ELF-1 (cell line): ENCODE measurements around the gene LRRC51.

ENCODE experiments used
- DNase-seq: peaks from one replicate; pipeline ENCODE4 v3.0.0-alpha.2; 2016; ENCODE audit warnings: low read depth, low spot score

Gene LRRC51

GRCh38 chr11:72080326-72081183, at the start of gene LRRC51, which contains the start of gene NUMA1:
TSS of gene LRRC51 (plus strand) at chr11:72080850. CDS start at chr11:72089084, 8,234 bp downstream.
TSS of gene NUMA1 (minus strand) at chr11:72080542. CDS start at chr11:72035943, 44,599 bp downstream.
- peak; percentile 100 for DNase-seq

- DNase-seq: no peak
Observed at GRCh38 chr11:72036687-72037086, 44.0 kb upstream of the LRRC51 start.

- DNase-seq: no peak
Observed at GRCh38 chr11:72037554-72038311, 42.9 kb upstream of the LRRC51 start.

- DNase-seq: no peak
Observed at GRCh38 chr11:72038491-72038890, 42.2 kb upstream of the LRRC51 start.

GRCh38 chr11:72039031-72039855, 41.4 kb upstream of the LRRC51 start:
- no peak for DNase-seq

GRCh38 chr11:72039856-72040401, 40.7 kb upstream of the LRRC51 start:
- DNase-seq: no peak

GRCh38 chr11:72040491-72041363, 39.9 kb upstream of the LRRC51 start:
- DNase-seq: peak; percentile 75

GRCh38 chr11:72041364-72042063, 39.1 kb upstream of the LRRC51 start:
- peak; percentile 77 for DNase-seq

GRCh38 chr11:72042064-72042745, 38.4 kb upstream of the LRRC51 start:
- no peak for DNase-seq

GRCh38 chr11:72045849-72046248, 34.8 kb upstream of the LRRC51 start:
- DNase-seq: no peak

GRCh38 chr11:72048766-72049460, 31.7 kb upstream of the LRRC51 start:
- no peak for DNase-seq

GRCh38 chr11:72058416-72059034, 22.1 kb upstream of the LRRC51 start:
- no peak for DNase-seq

GRCh38 chr11:72061739-72062396, 18.8 kb upstream of the LRRC51 start:
- DNase-seq: no peak

GRCh38 chr11:72066855-72067254, 13.8 kb upstream of the LRRC51 start:
- DNase-seq: no peak

- DNase-seq: no peak
Observed at GRCh38 chr11:72067266-72067665, 13.4 kb upstream of the LRRC51 start.

GRCh38 chr11:72067676-72068075, 13.0 kb upstream of the LRRC51 start:
- DNase-seq: no peak

GRCh38 chr11:72069200-72069599, 11.4 kb upstream of the LRRC51 start:
- DNase-seq: no peak
